HEK293 (cell line): ENCODE results near the gene VANGL1.

Source experiments
- BCL11B ChIP-seq: fragments of 450-650 bp; formaldehyde crosslinking; IDR thresholded peaks from 2 replicates; pipeline ENCODE4 v1.5.1; 2016; ENCODE audit warnings: low read depth, missing biosample characterization, missing genetic modification characterization
- SP2 ChIP-seq: fragments of 450-650 bp; formaldehyde crosslinking; IDR thresholded peaks from 2 replicates; pipeline ENCODE4 v1.5.1; 2016; ENCODE audit warnings: missing biosample characterization, missing genetic modification characterization
- ZNF184 ChIP-seq: fragments of 450-650 bp; IDR thresholded peaks from 2 replicates; pipeline ENCODE4 v1.5.1; 2018; ENCODE audit warnings: missing biosample characterization, mild to moderate bottlenecking, missing genetic modification characterization
- ZNF335 ChIP-seq: fragments of 450-650 bp; formaldehyde crosslinking; conservative IDR thresholded peaks from 2 replicates; pipeline ENCODE4 v1.5.1; 2016; ENCODE audit warnings: missing biosample characterization, missing genetic modification characterization
- ZNF561 ChIP-seq: fragments of 450-650 bp; IDR thresholded peaks from 2 replicates; pipeline ENCODE4 v1.5.1; 2018; ENCODE audit warnings: missing biosample characterization, missing genetic modification characterization, borderline replicate concordance
- ZNF585B ChIP-seq: fragments of 450-650 bp; formaldehyde crosslinking; IDR thresholded peaks from 2 replicates; pipeline ENCODE4 v1.5.1; 2016; ENCODE audit warnings: missing biosample characterization, missing genetic modification characterization
- ZNF707 ChIP-seq: fragments of 450-650 bp; formaldehyde crosslinking; IDR thresholded peaks from 2 replicates; pipeline ENCODE4 v1.5.1; 2016; ENCODE audit warnings: missing biosample characterization, missing genetic modification characterization
- ZNF777 ChIP-seq: fragments of 450-650 bp; formaldehyde crosslinking; IDR thresholded peaks from 2 replicates; pipeline ENCODE4 v1.5.1; 2017; ENCODE audit warnings: missing biosample characterization, missing genetic modification characterization, borderline replicate concordance
- TF ChIP-seq, protein P1 (sequence below): fragments of 450-650 bp; formaldehyde crosslinking; IDR thresholded peaks from 2 replicates; pipeline ENCODE4 v1.5.1; 2016; ENCODE audit warnings: missing biosample characterization, missing genetic modification characterization, low read depth
- TF ChIP-seq, protein P2 (sequence below): fragments of 450-650 bp; formaldehyde crosslinking; IDR thresholded peaks from 2 replicates; pipeline ENCODE4 v1.5.1; 2016; ENCODE audit warnings: missing biosample characterization, missing genetic modification characterization

DNA sequence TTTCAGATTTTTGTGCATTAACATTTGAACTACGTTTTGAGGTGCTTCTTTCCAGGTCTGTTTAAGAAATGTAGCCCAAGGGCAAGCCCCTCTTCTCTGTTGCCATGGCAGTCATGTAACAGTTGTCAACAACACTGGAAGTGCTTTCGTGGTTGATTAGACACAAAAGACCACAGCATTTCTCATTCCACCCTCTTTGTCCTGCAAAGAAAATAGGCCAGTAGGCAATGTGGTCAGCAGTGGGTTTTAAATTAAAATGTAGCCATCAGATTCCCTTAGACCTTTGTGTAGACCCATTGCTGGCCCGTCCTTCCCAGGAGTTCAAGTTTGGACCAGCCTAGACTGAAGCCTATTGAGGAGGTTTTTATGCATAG lies 35.4 kb downstream of the VANGL1 start:
- no peak for TF ChIP-seq BCL11B (tag by site-specific recombination)
- TF ChIP-seq SP2 (tag by site-specific recombination): no peak
- TF ChIP-seq ZNF335 (tag by site-specific recombination): no peak
- TF ChIP-seq ZNF777 (tag by site-specific recombination): no peak
- TF ChIP-seq ZNF585B: no peak
- TF ChIP-seq ZNF707 (tag by site-specific recombination): no peak
- TF ChIP-seq, protein P1, sequence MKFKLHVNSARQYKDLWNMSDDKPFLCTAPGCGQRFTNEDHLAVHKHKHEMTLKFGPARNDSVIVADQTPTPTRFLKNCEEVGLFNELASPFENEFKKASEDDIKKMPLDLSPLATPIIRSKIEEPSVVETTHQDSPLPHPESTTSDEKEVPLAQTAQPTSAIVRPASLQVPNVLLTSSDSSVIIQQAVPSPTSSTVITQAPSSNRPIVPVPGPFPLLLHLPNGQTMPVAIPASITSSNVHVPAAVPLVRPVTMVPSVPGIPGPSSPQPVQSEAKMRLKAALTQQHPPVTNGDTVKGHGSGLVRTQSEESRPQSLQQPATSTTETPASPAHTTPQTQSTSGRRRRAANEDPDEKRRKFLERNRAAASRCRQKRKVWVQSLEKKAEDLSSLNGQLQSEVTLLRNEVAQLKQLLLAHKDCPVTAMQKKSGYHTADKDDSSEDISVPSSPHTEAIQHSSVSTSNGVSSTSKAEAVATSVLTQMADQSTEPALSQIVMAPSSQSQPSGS (tag by site-specific recombination): no peak
- TF ChIP-seq, protein P2, sequence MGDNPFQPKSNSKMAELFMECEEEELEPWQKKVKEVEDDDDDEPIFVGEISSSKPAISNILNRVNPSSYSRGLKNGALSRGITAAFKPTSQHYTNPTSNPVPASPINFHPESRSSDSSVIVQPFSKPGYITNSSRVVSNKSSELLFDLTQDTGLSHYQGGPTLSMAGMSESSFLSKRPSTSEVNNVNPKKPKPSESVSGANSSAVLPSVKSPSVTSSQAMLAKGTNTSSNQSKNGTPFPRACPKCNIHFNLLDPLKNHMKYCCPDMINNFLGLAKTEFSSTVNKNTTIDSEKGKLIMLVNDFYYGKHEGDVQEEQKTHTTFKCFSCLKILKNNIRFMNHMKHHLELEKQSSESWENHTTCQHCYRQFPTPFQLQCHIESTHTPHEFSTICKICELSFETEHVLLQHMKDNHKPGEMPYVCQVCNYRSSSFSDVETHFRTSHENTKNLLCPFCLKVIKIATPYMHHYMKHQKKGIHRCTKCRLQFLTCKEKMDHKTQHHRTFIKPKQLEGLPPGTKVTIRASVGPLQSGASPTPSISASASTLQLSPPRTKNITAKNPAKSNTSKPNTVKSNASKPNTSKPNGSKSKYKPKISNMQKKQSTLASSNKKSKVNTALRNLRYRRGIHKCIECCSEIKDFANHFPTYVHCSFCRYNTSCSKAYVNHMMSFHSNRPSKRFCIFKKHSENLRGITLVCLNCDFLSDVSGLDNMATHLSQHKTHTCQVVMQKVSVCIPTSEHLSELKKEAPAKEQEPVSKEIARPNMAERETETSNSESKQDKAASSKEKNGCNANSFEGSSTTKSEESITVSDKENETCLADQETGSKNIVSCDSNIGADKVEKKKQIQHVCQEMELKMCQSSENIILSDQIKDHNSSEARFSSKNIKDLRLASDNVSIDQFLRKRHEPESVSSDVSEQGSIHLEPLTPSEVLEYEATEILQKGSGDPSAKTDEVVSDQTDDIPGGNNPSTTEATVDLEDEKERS: no peak
- no peak for TF ChIP-seq ZNF561 (tag by site-specific recombination)
- TF ChIP-seq ZNF184 (tag by site-specific recombination): no peak
